Spleen (tissue), 7 donors: ENCODE data around the gene ABCB4.

Experiments used
- POLR2A ChIP-seq, 3 donors: fragments of 450-650 bp; IDR thresholded peaks; one replicate each; pipeline ENCODE4 v1.5.1; 2017; ENCODE audit warnings: antibody characterized with exemption in 3 of 3, mild to moderate bottlenecking in 1 of 3
- TF ChIP-seq, protein P1 (sequence below), 11 experiments: fragments of 200-600 bp in 7 of 11; fragments of 450-650 bp in 4 of 11; sonication (generic) in 4 of 11; IDR thresholded peaks in 8 of 11; conservative IDR thresholded peaks in 3 of 11; 1 replicate in 7 of 11; 2 replicates in 4 of 11; pipeline versions ENCODE4 v1.4.0 to v1.8.0; 2016 to 2021; ENCODE audit warnings: antibody characterized with exemption in 11 of 11, inconsistent platforms in 4 of 11, mild to moderate bottlenecking in 1 of 11
- donor health status: DM: no; HTN: no; CAD: no; lungs with moderate emphysema.
- donor health status: DM: no; HTN: no; CAD: no.
- donor health status: DM: no; HTN: no; CAD: no.

- TF ChIP-seq, protein P1, sequence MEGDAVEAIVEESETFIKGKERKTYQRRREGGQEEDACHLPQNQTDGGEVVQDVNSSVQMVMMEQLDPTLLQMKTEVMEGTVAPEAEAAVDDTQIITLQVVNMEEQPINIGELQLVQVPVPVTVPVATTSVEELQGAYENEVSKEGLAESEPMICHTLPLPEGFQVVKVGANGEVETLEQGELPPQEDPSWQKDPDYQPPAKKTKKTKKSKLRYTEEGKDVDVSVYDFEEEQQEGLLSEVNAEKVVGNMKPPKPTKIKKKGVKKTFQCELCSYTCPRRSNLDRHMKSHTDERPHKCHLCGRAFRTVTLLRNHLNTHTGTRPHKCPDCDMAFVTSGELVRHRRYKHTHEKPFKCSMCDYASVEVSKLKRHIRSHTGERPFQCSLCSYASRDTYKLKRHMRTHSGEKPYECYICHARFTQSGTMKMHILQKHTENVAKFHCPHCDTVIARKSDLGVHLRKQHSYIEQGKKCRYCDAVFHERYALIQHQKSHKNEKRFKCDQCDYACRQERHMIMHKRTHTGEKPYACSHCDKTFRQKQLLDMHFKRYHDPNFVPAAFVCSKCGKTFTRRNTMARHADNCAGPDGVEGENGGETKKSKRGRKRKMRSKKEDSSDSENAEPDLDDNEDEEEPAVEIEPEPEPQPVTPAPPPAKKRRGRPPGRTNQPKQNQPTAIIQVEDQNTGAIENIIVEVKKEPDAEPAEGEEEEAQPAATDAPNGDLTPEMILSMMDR (IDR thresholded peaks at IDR 0.05 in 8 of 11, conservative IDR thresholded peaks at IDR 0.05 in 3 of 11) = no peak
- no peak for TF ChIP-seq POLR2A (IDR thresholded peaks at IDR 0.05)
These were observed 104.8 kb downstream of the ABCB4 start for GRCh38 chr7:87370660-87371180.
